Stimulated activated CD4-positive, alpha-beta T cell treated with anti-CD3 and anti-CD28 coated beads, TNF-alpha, amount 100 ng/mL, for 4 hours (primary cell): ENCODE results near the gene LRRC8C.
A peak's percentile ranks its signal among the peaks of the same experiment; 100 is the strongest.

Experiments used
- DNase-seq, 3 experiments: peaks; one replicate each; pipeline ENCODE4 v3.0.0-alpha.2; 2020; ENCODE audit warnings: low read depth in 3 of 3

Gene LRRC8C

DNA sequence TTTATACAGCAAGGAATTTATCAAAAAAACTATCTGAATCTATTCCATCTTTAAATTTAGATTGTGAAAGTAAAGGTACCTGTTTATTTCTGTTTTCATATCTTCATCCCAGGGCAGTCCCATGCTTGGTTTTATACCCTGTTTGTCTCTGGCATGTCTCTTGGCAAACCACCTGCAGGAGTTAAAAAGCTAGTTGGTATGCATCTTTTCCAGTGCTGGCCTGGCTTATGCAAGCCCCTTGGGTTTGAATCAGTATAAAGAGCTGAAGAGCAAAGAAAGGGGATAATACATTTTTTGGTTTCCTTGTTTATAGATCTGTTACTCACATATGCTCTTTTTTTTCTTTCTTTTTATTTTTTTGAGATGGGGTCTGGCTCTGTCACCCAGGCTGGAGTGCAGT, 37.8 kb downstream of the LRRC8C start:
- no peak for DNase-seq

DNA sequence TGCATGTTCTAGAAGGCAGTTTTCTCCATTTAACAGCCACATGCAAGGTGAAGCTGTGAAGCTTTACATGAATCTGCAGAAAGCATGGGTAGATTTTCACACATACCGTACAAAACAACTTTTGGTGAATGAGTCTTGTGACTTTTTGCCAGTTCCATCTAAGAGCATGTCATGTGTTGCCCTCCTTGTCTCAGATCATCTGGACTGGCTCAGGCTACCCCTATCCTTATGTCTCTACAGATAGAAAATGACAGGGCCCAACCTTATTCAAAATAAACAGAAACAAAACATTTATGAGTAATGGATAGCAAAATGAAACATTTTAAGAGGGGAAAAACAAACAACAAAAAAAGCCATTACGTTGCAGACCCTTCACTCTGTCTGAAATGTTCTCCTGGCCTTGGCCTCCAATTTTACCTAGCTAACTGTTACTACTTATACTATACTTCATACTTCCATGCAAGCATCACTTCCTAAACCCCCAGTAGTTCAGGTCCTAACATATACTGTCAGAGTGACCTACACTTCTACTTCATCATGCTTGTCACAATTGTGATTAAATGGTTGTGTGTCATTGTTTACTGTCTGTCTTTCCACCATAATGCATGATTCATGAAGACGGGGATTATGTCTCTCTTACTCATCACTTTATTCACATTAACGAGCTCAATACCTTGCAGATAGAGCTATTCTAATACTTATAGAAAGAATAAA, 39.0 kb downstream of the LRRC8C start:
- DNase-seq: no peak

DNA sequence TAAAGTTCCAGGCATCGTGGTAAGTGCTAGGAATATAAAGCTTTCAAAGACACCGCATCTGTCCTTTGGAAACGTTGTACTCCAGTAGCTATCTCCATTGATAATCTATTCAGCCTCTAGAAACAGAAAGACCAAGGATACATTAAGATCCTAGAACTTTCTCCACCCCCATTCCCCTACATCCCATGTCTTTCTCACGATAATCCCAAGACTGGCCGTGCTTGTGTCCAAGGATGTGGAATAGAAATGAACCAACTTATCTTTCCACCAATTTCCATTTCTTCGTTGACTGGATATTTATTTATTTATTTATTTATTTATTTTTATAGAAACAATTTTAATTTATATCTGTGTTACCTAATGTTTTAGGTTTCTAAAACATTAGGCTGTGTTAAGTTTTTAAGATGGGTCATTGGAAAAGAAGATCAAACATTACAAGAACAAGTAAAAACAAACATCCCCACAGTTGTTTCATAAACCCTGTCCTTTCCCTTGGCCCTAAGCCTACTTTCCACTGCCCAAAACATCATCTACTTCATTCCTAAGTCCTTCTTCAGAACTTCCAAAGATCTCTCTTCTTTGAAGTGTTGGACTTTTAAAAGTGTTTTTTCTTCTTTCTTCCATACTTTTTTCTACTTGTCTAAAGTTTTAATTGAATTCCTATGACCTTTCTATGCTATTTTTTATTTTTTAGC, 39.7 kb downstream of the LRRC8C start:
- no peak for DNase-seq

DNA sequence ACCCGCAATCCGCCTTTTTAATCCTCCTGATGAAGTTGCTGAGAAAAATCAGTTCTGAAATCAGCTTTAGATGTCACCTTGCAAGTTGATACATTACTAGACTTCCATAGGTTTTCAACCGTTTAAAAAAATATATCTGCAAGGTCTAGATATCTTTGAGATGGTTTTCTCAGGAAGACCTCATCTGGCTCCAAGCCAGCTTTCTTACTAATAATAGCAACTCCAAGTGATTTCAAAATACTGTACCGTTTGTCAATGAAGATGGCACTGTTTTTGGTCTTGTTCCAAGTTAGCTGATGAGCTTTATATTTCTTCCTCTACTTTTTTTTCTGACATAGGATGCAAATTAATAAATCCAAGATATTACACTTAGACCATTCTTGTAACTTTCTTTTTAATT, 40.3 kb downstream of the LRRC8C start:
- DNase-seq: no peak

DNA sequence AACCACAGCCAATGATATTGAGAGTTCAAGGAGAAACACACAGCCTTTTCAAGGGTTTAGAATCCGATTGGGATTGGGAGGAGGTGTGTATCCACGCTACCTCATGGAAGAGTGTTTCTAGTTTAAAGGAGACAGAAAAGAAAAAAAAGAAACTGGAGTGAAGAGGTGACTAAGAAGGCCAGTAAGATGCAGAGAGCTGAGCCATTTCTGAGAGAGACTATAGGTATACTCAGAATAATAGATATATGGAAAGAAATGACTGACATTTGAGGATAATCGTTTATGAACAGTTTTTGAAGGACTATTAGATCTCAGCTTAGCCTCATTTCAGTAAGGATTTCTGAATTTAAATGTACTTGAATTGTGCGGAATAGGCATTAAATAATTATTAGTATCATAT, 42.8 kb downstream of the LRRC8C start:
- no peak for DNase-seq

DNA sequence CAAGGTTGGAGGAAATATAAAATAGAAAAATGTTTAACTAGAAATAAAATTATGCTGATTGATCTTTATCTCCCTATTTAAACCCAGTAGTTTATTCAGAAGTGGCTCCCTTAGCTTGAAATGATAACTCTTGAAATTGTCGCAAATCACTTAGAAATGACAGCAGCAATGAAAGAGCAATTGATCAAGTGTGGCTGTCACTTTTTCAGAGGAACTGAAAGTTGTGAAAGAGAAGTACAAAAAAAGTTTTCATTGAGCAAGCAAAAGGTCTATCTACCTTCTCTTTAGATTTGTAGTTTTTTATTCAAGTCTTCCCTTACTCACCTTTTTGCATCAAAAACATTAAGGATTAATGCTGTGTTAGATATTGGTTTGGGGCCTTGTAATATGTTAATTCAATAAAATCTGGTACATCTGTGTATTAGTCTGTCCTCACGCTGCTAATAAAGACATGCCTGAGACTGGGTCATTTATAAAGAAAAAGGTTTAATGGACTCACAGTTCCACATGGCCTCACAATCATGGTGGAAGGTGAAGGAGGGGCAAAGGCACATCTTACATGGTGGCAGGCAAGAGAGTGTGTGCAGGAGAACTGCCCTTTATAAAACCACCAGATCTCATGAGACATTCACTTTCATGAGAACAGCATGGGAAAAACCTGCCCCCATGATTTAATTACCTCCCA, 48.3 kb downstream of the LRRC8C start:
- no peak for DNase-seq

DNA sequence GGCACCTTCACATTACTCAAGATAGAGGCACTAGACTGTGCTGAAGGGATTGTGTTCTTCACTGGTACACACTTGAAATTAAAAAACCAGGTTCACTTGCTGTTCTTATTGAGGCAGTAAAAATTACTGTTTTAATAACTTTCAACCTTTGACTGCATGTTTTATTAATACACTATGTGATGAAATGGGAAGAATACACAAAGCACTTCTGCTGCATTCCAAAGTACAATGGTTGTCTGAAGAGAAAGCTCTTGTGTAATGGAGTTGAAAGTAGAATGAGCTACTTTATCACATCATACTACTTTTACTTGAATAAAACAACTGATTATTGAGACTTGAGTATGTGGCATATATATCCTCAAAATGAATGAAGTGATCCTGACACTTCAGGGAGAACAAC, 49.7 kb downstream of the LRRC8C start:
- no peak for DNase-seq

DNA sequence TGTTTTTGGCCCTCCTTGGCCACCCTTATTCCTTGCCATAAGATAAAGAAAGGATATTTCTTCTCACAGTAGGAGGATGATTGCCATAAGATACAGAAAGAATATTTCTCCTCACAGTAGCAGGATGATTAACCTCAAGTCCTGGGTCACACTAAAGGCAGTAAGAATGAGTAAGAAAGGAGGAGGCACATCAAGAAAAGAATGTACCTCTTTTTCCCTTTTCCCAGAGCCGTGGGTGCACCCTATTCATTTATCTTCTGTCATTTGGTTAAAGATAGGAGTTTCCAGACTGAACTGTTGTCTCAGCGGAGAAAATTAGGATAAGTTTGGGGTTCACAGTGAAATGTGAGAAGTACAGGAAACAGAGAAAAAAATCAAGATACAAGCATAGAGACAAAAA, 52.5 kb downstream of the LRRC8C start:
- no peak for DNase-seq

DNA sequence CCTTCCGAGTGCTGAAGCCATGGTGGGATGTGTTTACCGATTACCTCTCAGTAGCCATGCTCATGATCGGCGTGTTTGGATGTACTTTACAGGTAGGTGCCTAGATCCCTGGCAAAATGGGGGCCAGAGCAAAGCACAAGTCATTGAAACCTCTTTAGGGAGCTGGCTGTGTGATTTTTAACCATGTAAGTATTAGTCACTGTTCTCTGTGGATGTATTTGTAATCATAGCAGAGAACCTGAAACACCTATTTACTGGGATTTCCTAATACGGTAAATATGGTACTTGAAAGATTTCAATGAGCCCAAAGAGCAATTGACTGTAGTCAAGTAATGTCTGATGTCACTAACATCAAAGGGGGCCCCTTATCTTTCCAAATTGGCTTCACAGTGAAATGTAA, 53.6 kb downstream of the LRRC8C start:
- no peak for DNase-seq

DNA sequence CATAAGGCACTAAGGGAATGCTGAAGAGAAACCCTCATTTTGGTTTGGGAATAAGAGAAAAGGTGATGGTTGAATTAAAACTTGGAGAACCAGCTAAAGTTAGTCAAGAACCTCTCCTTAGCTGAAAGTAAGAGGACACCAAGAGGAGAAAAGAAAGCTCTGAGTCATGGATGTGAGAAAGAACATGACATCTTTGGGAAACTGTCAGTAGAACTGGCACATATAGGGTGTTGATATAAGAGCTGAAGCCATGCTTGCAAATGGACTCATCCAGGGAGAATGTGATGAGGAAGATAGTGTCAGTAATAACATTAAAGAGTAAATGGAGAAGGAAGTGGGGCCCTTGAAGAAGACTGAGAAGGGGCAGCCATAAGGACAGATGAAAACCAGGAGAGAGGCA, 54.3 kb downstream of the LRRC8C start:
- no peak for DNase-seq

DNA sequence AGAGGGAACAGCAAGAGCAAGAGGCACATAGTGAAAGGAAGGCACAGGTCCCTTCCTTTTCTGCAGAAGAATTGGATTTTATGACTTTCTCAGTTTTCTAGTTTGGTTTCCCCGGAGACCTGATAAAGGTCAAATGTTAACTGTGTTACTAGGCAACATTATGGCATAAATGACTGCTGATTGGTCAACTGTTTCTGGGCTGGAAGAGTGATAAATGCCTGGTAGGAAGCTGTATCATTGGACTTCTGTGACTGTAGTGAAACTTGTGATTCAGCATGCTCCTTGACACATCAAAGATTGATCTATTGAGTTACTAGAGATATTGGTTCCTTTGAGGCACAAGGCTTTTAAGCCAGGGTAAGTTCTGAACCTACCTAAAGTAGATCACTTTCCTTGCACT, 55.7 kb downstream of the LRRC8C start:
- no peak for DNase-seq

DNA sequence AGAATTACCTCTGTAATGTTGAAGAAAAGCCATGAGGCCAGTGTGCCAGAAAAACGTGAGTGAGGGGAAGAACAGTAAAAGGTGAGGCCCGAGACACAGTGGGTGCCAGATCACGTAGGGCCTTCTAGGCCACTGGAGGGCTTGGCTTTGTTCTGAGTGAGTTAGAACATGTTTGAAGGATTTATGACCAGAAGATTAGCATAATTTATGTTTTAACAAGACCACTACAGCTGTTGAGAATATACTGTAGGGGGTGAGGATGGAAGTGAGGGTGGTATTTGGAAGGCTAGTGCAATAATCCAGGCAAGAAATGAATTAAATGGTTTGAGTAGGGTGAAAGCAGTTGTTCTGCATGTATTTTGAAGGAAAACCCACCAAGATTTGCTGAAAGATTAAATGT, 56.3 kb downstream of the LRRC8C start:
- DNase-seq: no peak

DNA sequence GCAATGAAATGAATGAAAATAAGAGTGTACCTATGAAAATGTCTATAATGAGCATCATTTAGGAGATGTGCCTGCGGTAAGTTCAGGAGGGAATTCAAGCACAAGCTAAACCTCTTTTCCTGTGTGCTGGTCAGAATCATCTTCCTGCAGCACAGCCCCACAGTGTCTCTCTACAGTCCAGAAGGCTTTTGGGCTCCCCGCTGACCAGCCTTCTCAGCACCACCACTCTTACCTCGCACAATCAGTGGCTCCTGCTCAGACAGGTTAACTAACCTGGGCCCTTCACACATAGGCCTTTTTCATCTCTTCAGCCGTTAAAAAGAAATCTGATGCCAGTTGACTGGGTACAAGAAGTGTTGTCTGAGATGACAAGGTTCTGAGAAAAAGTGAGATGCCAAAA, 57.7 kb downstream of the LRRC8C start:
- no peak for DNase-seq

DNA sequence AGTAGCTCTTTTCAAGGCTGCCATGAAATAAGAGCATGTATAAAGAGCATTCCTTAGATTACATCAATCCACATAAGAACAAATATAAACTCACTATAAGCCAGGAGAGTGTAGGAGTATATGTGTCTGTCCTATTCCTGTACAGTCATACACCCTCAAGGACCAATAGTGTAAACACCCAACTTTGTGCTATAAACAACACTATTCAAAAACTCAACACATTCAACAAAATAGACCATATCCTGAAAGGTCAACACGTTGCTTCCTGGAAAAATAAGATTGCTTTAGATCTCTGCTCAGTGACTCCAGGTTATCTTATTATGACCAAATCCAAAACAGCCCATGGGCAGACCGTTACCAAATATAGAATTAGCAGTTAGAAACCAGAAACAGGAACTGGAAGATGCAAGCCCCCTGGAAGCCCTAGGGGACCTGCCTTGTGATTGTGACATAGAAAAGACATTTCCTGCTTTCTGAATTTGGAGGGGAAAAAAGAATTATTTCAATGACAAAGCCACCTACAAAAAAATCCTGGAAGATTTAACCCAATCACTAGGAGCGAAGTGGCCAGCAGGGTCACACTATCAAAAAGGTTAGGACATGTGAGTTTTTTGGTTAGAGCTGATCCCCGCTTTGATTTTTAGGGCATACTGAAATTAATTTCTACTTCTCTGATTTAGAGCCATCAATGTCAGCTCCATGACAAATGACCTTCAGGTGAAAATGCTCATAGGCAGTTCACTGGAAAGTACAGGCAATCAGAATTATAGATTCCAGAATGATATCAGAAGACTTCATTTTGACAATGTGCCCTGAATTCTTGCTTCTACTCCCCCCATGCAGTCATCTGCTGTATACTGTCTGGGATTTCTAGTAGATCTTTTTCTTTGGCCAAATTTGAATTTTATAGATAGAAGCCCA, 59.9 kb downstream of the LRRC8C start:
- DNase-seq: no peak

DNA sequence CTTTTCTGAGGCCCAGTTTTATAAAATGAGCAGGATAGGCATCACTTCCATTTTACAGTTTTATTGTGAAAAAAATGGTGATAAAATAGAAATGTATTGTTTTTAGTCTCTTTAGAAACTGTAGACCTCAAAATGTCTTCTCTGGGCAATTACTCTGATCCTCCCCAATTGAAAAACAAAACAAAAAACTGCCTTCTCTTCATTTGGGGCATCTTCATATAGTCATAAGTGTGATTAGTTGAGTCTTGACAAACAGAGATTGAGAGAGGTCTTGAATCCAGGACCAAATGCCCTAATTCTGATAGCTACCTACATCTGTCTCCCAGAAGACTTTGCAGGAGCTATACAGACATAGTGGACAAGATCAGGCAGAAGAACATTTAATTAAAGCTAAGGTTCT, 62.9 kb downstream of the LRRC8C start:
- no peak for DNase-seq

DNA sequence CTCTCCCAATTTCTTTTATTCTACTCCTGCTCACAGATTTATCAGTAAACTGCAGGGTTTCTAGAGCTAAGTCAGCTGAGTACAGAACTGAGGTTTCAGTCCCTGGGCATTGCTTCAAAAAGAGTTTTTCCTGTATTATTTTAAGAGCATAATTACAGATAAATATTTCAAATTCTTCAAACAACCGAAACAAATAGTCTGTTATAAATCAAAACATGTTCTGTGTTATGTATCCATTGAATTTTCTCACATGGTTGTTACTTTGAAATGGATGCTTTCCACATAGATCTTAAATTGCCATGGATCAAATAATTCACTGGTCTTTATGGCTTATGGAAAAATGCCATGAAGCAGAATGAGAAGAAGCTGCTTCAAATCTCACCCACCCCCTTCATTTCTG, 64.5 kb downstream of the LRRC8C start:
- DNase-seq: no peak

DNA sequence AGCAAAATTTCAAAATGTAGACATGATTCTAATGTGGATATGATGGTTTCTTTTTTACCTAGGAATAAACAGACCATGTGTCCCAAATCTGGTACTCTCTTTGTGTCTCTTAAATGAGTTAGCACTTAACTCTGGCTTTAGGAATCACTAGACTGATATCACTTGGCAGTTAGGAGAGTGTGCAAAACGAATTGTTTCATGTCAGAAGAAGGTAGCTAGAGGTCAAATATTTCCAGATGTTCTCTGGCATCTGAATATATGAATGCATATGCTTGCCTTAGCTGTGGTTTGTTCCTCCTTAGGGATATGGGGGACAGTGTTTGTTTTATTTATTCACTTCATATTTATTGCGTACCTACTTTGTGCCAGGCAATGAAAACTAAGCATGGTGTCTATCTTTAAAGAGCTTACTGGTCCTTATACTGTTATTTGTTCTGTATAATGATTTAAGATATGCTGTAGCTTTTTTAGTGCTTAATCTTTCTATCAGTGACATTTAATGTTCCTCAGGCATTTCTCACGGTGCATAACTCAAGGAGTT, 65.2 kb downstream of the LRRC8C start:
- no peak for DNase-seq

DNA sequence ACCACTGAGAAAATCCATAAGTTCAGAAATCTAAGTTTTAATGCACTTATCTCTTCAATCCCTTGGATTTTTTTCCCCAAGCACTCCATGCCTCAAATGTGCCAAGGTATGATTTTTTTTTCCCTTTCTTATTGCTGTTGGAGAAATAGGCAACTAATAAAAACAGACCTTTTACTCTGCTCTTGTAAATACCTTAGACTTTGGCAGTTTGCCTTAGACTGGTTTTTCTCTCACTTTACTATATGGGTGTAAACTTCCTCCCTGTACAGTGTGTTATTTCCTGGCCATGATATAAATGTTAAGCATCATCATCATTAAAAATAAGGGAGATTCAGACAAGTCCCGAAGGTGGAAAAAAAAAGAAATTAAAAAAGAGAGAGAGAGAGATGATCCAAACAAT, 65.7 kb downstream of the LRRC8C start:
- no peak for DNase-seq

DNA sequence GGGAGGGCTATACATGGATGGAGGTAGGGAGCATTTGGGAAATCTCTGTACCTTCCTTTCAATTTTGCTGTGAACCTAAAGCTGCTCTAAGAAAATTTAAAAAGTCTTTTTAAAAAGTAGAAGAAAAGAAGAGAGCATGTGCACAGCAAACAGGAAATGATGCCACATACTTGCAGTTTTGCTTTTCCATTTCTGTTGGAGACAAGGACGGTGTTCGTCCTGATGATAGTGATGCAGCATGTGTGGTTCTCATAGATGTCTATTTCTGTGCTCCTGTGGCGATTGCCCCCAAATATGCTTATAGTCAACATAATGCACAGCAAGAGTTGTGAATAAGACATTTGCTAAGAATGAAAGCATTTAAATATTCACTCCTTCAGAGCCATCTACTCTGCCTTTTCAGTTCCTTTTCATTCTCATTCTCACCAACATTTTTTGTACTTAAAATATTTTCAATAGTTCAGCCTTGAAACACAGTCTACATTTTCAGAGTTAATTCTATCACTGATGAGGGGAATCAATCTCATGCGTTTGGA, 66.6 kb downstream of the LRRC8C start:
- DNase-seq: no peak

DNA sequence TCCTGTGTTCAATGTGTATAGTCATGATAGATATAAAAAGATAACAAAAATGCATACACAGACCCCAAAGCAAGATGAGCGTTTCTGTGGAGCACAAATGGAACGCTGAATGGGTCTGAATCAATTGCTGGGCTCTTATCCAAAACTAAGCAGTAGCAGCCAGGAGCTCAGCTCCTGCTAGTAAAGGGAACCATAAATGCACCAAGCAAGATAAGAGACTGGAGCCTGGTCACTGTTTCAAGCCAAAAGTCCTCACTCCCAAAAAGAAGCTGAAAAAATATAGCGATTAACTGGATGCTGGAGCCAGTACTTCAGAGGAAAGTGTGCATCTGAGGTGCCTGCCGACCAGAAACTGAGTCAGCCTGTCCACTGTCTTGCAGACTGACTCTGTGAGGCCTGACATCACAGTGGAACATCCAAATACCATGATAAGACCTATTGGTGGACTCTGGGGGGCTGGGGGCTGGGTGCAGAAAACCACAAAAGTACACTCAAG, 68.9 kb downstream of the LRRC8C start:
- peak in 1 of 3 experiments; percentile 29 for DNase-seq

DNA sequence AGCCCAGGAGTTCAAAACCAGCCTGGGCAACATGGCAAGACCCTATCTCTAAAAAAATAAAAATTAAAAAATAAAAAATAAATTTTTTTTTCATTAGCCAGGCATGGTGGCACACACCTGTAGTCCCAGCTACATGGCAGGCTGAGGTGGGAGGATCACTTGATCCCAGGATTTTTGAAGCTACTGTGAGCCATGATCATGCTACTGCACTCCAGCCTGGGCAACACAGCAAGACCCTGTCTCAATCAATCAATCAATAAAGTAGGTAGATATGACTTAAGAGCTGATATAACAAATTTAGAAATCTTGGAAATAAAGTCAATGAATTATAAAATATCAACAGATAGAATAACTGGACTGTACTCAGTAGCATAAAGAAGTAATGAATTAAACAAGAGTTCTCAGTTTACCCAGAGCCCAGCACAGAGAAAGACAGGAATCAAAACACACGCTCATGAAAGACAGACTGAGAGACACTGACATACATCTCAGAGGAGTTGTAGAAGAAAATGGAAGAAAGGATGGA, 69.7 kb downstream of the LRRC8C start:
- no peak for DNase-seq
